HEK293 (cell line): Measurements from ENCODE around the gene RNU7-1.

Source experiments
- HOXA7 ChIP-seq: sonication (generic); formaldehyde crosslinking; IDR thresholded peaks from 2 replicates; pipeline ENCODE4 v1.8.1; 2022; ENCODE audit warnings: missing genetic modification reagents, borderline replicate concordance
- KLF10 ChIP-seq: fragments of 450-650 bp; IDR thresholded peaks from 2 replicates; pipeline ENCODE4 v1.5.1; 2018; ENCODE audit warnings: missing biosample characterization, mild to moderate bottlenecking, missing genetic modification characterization
- KLF16 ChIP-seq: fragments of 450-650 bp; formaldehyde crosslinking; IDR thresholded peaks from 2 replicates; pipeline ENCODE4 v1.5.1; 2017; ENCODE audit warnings: missing biosample characterization, missing genetic modification characterization
- MYNN ChIP-seq: fragments of 450-650 bp; formaldehyde crosslinking; IDR thresholded peaks from 2 replicates; pipeline ENCODE4 v1.5.1; 2016; ENCODE audit warnings: missing biosample characterization, missing genetic modification characterization, borderline replicate concordance
- SP7 ChIP-seq: fragments of 450-650 bp; formaldehyde crosslinking; IDR thresholded peaks from 2 replicates; pipeline ENCODE4 v1.5.1; 2016; ENCODE audit warnings: missing biosample characterization, missing genetic modification characterization
- ZBTB17 ChIP-seq: fragments of 450-650 bp; formaldehyde crosslinking; IDR thresholded peaks from 2 replicates; pipeline ENCODE4 v1.5.1; 2016; ENCODE audit warnings: missing biosample characterization, missing genetic modification characterization
- ZBTB20 ChIP-seq: fragments of 450-650 bp; formaldehyde crosslinking; IDR thresholded peaks from 2 replicates; pipeline ENCODE4 v1.5.1; 2016; ENCODE audit warnings: missing biosample characterization, missing genetic modification characterization
- ZBTB7A ChIP-seq: fragments of 450-650 bp; formaldehyde crosslinking; IDR thresholded peaks from 2 replicates; pipeline ENCODE4 v1.5.1; 2016; ENCODE audit warnings: low read depth, missing biosample characterization, missing genetic modification characterization
- ZBTB8A ChIP-seq: fragments of 450-650 bp; formaldehyde crosslinking; IDR thresholded peaks from 2 replicates; pipeline ENCODE4 v1.5.1; 2016; ENCODE audit warnings: missing biosample characterization, missing genetic modification characterization
- ZEB2 ChIP-seq: fragments of 450-650 bp; formaldehyde crosslinking; IDR thresholded peaks from 2 replicates; pipeline ENCODE4 v1.5.1; 2016; ENCODE audit warnings: missing biosample characterization, missing genetic modification characterization
- ZFHX2 ChIP-seq: fragments of 450-650 bp; formaldehyde crosslinking; conservative IDR thresholded peaks from 2 replicates; pipeline ENCODE4 v1.5.1; 2016; ENCODE audit warnings: missing biosample characterization, missing genetic modification characterization
- ZFP69B ChIP-seq: fragments of 450-650 bp; formaldehyde crosslinking; IDR thresholded peaks from 2 replicates; pipeline ENCODE4 v1.5.1; 2016; ENCODE audit warnings: missing biosample characterization, missing genetic modification characterization
- ZIC2 ChIP-seq: fragments of 450-650 bp; formaldehyde crosslinking; IDR thresholded peaks from 2 replicates; pipeline ENCODE4 v1.5.1; 2016; ENCODE audit warnings: missing biosample characterization, missing genetic modification characterization
- ZNF121 ChIP-seq: fragments of 450-650 bp; formaldehyde crosslinking; IDR thresholded peaks from 2 replicates; pipeline ENCODE4 v1.5.1; 2016; ENCODE audit warnings: missing biosample characterization, missing genetic modification characterization
- ZNF175 ChIP-seq: fragments of 450-650 bp; formaldehyde crosslinking; IDR thresholded peaks from 2 replicates; pipeline ENCODE4 v1.5.1; 2016; ENCODE audit warnings: missing biosample characterization, missing genetic modification characterization
- ZNF2 ChIP-seq: fragments of 450-650 bp; formaldehyde crosslinking; IDR thresholded peaks from 2 replicates; pipeline ENCODE4 v1.5.1; 2016; ENCODE audit warnings: missing biosample characterization, missing genetic modification characterization
- ZNF24 ChIP-seq: fragments of 450-650 bp; formaldehyde crosslinking; IDR thresholded peaks from 2 replicates; pipeline ENCODE4 v1.5.1; 2016; ENCODE audit warnings: missing biosample characterization, missing genetic modification characterization
- ZNF266 ChIP-seq: fragments of 450-650 bp; formaldehyde crosslinking; IDR thresholded peaks from 2 replicates; pipeline ENCODE4 v1.5.1; 2016; ENCODE audit warnings: missing biosample characterization, missing genetic modification characterization, low read depth
- ZNF335 ChIP-seq: fragments of 450-650 bp; formaldehyde crosslinking; conservative IDR thresholded peaks from 2 replicates; pipeline ENCODE4 v1.5.1; 2016; ENCODE audit warnings: missing biosample characterization, missing genetic modification characterization
- ZNF391 ChIP-seq: fragments of 450-650 bp; formaldehyde crosslinking; IDR thresholded peaks from 2 replicates; pipeline ENCODE4 v1.5.1; 2016; ENCODE audit warnings: low read depth, missing biosample characterization, missing genetic modification characterization, borderline replicate concordance
- ZNF394 ChIP-seq: fragments of 450-650 bp; formaldehyde crosslinking; IDR thresholded peaks from 2 replicates; pipeline ENCODE4 v1.5.1; 2016; ENCODE audit warnings: missing biosample characterization, missing genetic modification characterization, mild to moderate bottlenecking, moderate library complexity, borderline replicate concordance
- ZNF416 ChIP-seq: fragments of 450-650 bp; formaldehyde crosslinking; IDR thresholded peaks from 2 replicates; pipeline ENCODE4 v1.5.1; 2016; ENCODE audit warnings: missing biosample characterization, missing genetic modification characterization
- ZNF423 ChIP-seq: fragments of 450-650 bp; formaldehyde crosslinking; IDR thresholded peaks from 2 replicates; pipeline ENCODE4 v1.5.1; 2016; ENCODE audit warnings: missing biosample characterization, missing genetic modification characterization
- ZNF433 ChIP-seq: fragments of 450-650 bp; formaldehyde crosslinking; IDR thresholded peaks from 2 replicates; pipeline ENCODE4 v1.5.1; 2016; ENCODE audit warnings: missing biosample characterization, missing genetic modification characterization, low read depth
- ZNF654 ChIP-seq: fragments of 450-650 bp; formaldehyde crosslinking; IDR thresholded peaks from 2 replicates; pipeline ENCODE4 v1.5.1; 2016; ENCODE audit warnings: low read depth, missing biosample characterization, missing genetic modification characterization
- ZNF747 ChIP-seq: fragments of 450-650 bp; formaldehyde crosslinking; IDR thresholded peaks from 2 replicates; pipeline ENCODE4 v1.5.1; 2016; ENCODE audit warnings: missing biosample characterization, missing genetic modification characterization
- ZNF76 ChIP-seq: fragments of 450-650 bp; formaldehyde crosslinking; IDR thresholded peaks from 2 replicates; pipeline ENCODE4; 2016; ENCODE audit warnings: low read depth, missing biosample characterization, missing genetic modification characterization, borderline replicate concordance
- TF ChIP-seq, protein P1 (sequence below): fragments of 450-650 bp; formaldehyde crosslinking; IDR thresholded peaks from 2 replicates; pipeline ENCODE4 v1.5.1; 2017; ENCODE audit warnings: missing biosample characterization, missing genetic modification characterization
- TF ChIP-seq, protein P2 (sequence below): fragments of 450-650 bp; formaldehyde crosslinking; IDR thresholded peaks from 2 replicates; pipeline ENCODE4 v1.5.1; 2016; ENCODE audit warnings: missing biosample characterization, missing genetic modification characterization
- TF ChIP-seq, protein P3 (sequence below): fragments of 450-650 bp; formaldehyde crosslinking; IDR thresholded peaks from 2 replicates; pipeline ENCODE4 v1.5.1; 2016; ENCODE audit warnings: missing biosample characterization, missing genetic modification characterization, low read depth
- TF ChIP-seq, protein P4 (sequence below): fragments of 450-650 bp; IDR thresholded peaks from 2 replicates; pipeline ENCODE4 v1.5.1; 2018; ENCODE audit warnings: missing biosample characterization, missing genetic modification characterization

The RNU7-1 gene

DNA sequence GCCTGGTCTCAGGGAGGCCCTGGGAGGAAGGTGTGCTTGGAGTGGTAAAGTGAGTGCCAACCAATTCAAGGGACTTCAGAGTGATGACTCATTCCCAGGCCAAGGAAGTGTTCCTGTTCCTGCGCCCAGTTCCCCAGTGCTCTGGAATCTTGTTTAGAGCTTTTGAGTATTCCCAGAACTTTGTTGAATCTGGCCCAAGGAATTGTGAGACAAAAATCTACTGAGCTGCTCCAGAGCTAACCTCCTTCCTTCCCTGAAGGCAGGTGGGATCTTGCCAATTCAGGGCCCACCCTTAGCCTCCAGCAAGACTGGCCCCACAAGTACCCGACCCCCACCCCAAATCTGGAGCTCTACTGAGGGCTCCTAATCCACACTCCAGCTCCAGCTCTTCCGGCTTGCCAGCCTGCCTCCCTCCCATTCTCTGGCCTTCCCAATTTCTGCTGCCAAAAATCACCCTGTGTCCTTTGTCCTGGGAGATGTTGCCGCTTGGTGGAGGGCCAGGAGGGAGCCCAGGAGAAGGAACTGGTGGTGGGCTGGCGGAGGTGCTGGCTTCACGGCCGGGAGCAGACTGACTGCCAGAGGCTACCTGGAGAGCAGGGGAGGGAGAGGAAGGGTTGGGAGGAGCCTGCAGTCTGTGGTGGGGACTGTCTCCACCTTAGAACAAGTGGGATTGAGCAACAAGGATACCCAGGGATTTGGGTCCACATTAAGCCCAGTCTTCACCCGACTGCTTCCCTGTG lies 17.9 kb upstream of the RNU7-1 start (continued):
- TF ChIP-seq ZNF266 (tag by site-specific recombination) (no peak), MYNN (tag by site-specific recombination) (no peak), ZNF423 (tag by site-specific recombination) (0 out of 2 replicates have a peak, but pooled peaks have one; percentile 7), ZBTB8A (peak; percentile 21; the same call in 1 of the 2 replicates), ZNF76 (peak; percentile 56; the same call in 1 of the 2 replicates), ZNF654 (tag by site-specific recombination) (peak; percentile 23; the same call in 1 of the 2 replicates), ZNF433 (no peak), SP7 (tag by site-specific recombination) (peak; percentile 75), ZNF391 (tag by site-specific recombination) (peak; percentile 59; the same call in 1 of the 2 replicates), ZNF335 (peak; percentile 45), ZBTB17 (tag by site-specific recombination) (peak; percentile 89), ZNF2 (0 out of 2 replicates have a peak, but pooled peaks have one; percentile 47), HOXA7 (no peak), ZEB2 (tag by site-specific recombination) (peak; percentile 44; the same call in 1 of the 2 replicates), ZNF416 (no peak), ZIC2 (tag by site-specific recombination) (peak; percentile 34; the same call in 1 of the 2 replicates), ZNF121 (no peak), ZBTB20 (tag by site-specific recombination) (peak; percentile 85), ZNF394 (peak; percentile 67; the same call in 1 of the 2 replicates), ZFHX2 (0 out of 2 replicates have a peak, but pooled peaks have one; percentile 8), ZFP69B (tag by site-specific recombination) (peak; percentile 86), ZNF24 (tag by site-specific recombination) (peak; percentile 76), ZNF747 (tag by site-specific recombination) (no peak), ZBTB7A (peak; percentile 83; the same call in 1 of the 2 replicates), ZNF175 (tag by site-specific recombination) (no peak), KLF10 (tag by site-specific recombination) (0 out of 2 replicates have a peak, but pooled peaks have one; percentile 39), KLF16 (tag by site-specific recombination) (peak; percentile 83; the same call in 1 of the 2 replicates)
- TF ChIP-seq, protein P1, sequence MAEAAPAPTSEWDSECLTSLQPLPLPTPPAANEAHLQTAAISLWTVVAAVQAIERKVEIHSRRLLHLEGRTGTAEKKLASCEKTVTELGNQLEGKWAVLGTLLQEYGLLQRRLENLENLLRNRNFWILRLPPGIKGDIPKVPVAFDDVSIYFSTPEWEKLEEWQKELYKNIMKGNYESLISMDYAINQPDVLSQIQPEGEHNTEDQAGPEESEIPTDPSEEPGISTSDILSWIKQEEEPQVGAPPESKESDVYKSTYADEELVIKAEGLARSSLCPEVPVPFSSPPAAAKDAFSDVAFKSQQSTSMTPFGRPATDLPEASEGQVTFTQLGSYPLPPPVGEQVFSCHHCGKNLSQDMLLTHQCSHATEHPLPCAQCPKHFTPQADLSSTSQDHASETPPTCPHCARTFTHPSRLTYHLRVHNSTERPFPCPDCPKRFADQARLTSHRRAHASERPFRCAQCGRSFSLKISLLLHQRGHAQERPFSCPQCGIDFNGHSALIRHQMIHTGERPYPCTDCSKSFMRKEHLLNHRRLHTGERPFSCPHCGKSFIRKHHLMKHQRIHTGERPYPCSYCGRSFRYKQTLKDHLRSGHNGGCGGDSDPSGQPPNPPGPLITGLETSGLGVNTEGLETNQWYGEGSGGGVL (tag by site-specific recombination) = peak; percentile 70
- TF ChIP-seq, protein P2, sequence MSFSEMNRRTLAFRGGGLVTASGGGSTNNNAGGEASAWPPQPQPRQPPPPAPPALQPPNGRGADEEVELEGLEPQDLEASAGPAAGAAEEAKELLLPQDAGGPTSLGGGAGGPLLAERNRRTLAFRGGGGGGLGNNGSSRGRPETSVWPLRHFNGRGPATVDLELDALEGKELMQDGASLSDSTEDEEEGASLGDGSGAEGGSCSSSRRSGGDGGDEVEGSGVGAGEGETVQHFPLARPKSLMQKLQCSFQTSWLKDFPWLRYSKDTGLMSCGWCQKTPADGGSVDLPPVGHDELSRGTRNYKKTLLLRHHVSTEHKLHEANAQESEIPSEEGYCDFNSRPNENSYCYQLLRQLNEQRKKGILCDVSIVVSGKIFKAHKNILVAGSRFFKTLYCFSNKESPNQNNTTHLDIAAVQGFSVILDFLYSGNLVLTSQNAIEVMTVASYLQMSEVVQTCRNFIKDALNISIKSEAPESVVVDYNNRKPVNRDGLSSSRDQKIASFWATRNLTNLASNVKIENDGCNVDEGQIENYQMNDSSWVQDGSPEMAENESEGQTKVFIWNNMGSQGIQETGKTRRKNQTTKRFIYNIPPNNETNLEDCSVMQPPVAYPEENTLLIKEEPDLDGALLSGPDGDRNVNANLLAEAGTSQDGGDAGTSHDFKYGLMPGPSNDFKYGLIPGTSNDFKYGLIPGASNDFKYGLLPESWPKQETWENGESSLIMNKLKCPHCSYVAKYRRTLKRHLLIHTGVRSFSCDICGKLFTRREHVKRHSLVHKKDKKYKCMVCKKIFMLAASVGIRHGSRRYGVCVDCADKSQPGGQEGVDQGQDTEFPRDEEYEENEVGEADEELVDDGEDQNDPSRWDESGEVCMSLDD (tag by site-specific recombination) = peak; percentile 77
- TF ChIP-seq, protein P3, sequence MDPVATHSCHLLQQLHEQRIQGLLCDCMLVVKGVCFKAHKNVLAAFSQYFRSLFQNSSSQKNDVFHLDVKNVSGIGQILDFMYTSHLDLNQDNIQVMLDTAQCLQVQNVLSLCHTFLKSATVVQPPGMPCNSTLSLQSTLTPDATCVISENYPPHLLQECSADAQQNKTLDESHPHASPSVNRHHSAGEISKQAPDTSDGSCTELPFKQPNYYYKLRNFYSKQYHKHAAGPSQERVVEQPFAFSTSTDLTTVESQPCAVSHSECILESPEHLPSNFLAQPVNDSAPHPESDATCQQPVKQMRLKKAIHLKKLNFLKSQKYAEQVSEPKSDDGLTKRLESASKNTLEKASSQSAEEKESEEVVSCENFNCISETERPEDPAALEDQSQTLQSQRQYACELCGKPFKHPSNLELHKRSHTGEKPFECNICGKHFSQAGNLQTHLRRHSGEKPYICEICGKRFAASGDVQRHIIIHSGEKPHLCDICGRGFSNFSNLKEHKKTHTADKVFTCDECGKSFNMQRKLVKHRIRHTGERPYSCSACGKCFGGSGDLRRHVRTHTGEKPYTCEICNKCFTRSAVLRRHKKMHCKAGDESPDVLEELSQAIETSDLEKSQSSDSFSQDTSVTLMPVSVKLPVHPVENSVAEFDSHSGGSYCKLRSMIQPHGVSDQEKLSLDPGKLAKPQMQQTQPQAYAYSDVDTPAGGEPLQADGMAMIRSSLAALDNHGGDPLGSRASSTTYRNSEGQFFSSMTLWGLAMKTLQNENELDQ (tag by site-specific recombination) = no peak
- TF ChIP-seq, protein P4, sequence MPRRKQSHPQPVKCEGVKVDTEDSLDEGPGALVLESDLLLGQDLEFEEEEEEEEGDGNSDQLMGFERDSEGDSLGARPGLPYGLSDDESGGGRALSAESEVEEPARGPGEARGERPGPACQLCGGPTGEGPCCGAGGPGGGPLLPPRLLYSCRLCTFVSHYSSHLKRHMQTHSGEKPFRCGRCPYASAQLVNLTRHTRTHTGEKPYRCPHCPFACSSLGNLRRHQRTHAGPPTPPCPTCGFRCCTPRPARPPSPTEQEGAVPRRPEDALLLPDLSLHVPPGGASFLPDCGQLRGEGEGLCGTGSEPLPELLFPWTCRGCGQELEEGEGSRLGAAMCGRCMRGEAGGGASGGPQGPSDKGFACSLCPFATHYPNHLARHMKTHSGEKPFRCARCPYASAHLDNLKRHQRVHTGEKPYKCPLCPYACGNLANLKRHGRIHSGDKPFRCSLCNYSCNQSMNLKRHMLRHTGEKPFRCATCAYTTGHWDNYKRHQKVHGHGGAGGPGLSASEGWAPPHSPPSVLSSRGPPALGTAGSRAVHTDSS = peak; percentile 39; the same call in 1 of the 2 replicates
